Measurements from ENCODE around the gene SYNM.

The SYNM gene

DNA sequence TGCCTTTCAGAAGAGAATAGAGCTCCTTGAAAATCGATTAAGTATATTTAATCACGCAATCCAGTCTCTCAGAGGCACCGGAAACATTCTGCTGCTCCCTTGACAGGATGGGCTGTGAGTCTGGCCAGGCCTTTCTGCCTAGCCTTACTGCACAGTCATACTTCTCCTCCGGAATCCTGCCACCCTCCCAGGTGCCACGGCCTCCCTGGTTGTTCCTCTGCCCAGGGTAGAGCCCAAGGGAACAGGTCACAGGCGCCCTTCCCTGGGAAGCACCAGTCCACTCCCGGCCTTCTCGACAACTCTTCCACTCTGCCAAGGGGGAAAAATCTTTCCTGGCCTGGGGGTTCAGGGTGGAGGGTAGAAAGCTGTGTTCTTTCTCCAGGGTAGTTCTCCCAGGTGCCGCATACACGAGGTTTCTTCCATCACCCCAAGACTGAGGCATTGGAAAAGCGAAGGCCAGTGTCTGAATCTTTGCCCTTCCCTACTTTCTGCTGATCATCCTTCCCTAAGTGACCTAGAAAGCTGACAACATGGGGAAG lies 17.4 kb upstream of the SYNM start:
- no peak for DNase-seq

DNA sequence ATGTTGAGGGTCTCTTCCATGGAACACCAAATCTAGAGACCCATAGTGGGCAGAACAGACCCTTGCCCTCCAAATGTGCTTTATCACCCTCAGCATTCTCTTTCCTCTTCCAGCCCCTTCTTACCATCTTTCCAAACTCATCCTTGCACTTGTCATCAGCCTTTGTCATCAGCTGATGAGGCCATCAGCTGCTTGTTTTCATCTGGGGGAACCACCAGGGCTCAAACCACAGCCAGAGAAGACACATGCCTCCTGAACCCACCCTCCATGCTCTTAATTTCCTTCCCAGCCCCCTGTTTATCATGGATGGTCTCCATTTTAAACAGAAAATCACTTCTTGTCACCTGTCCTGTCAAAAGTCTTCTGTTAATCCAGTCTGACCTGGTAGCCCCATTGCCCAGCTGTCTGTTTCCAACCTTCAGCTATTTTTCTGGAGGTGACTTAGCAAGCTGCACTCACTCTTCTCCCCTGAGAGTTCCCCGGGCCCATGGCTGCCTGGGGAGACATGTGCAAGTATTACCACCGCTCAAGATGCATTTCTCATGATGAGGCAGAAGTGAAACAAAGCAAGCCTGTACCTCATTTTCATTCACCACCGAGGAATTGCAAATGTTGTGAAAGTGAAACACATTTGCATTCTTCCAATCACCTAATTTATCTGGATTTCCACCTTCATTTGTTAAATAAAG lies 14.7 kb upstream of the SYNM start:
- DNase-seq, result no peak

DNA sequence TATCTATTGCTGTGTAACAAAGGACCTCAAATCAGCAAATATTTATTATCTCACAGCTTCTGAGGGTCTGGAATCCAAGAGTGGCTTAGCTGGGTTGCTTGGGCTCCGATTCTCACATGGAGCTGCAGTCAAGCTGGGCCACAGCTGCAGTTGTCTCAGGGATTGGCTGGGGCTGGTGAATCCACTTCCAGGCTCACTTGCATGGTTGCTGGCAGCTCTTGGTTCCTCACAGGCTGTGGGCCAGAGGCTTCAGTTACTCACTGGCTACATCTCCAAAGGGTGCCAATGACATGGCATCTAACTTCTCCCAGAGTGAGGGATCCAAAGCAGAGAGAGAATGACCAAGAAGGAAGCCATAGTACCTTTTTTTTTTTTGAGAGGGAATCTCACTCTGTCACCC lies 13.9 kb upstream of the SYNM start:
- DNase-seq, result no peak

DNA sequence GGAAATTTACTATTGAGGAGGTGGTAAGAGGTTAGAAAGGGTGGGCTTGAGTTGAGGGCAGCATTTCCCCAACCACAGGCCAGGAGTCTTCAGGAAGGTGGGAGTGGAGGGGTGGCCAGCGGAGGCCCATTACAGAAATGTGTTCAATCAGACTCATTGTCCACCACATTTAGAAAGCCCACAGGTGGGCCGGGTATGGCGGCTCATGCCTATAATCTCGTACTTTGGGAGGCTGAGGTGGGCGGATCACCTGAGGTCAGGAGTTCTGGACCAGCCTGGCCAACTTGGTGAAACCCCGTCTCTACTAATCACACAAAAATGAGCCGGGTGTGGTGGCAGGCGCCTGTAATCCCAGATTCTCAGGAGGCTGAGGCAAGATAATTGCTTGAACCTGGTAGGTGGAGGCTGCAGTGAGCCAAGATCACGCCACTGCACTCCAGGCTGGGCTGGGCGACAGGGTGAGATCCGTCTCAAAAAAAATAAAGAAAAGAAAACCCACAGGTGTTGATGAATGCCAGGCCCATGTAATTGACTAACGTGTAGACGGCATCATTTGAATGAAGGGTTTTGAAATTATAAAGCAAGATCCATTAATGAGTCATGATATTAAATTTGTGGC lies 12.2 kb upstream of the SYNM start:
- no peak for DNase-seq

DNA sequence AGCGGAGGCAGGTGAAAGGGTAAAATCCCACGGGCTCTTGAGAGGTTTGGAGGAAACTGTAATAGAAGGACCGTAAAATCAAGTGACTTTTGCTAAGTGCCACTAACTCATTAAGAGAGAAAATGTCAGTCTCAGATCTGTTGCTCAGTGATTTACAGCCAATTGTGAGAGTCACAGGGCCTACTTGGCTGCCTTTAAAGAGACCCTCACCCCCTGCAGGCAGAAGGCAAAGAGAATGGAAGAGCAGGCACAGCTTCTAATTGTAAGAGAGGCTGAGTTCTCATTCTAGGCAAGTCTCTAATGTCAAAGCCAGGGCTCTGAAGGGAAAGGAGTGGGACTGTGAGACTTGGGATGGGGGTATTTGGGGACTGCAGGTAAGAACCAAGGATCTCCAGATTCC lies 9.3 kb upstream of the SYNM start:
- no peak for DNase-seq

DNA sequence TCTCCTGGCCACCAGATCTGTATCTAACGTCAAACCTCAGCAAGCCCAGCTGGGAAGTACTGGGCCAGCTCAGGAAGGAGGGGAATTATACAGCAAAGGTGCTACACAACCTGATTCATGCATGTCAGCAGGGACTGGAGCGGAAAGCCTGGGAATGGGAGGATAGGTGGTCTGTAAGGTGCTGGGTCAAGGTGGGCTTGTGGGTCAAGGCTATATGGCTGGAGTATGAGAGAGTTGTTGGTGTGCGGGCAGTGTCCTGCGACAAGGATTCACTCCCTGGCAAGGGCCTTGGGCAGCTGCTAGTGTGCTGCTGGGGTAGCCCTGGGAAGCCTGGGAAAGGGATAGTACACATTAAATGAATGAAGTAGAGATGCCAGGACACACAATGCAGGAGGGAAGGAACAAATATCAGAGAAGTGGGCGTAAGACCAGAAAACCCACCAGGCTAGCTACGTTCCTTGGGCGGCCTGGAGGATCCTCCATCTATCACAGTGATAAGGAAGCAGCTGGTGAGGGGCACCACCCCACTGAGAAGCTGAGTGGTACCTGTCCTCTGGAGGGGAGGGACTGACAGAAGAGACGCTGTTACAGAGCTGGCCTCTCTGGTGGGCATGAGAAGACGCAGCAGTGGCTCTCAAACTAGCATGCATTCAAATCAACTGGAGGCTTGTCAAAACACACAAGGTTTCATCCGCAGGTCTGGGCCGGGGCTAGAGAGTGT lies 8.5 kb upstream of the SYNM start:
- no peak for DNase-seq

DNA sequence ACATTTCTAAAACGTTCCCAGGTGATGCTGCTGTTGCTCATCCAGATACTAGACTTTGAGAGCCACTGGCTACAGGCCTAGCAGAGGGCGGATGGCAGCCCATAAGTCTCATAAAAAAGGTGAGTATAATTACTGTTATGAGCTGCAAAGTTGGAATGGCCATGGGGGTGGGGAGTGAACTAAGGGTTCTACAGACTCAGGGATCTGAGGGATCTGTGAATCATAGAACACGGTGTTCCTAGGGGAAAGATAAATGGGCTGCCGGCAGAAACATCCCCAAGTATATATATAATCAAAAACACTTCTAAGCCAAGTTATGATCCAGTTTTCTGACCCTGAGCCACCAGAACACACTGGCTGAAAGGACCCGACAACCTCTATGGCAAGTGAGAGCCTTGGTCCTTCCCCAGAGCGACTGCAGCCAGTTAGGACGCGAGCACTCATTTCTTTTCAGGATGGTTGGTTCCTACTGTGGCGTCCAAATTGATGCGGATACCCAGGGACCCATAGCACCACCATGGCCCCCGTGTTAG lies 7.9 kb upstream of the SYNM start:
- no peak for DNase-seq

DNA sequence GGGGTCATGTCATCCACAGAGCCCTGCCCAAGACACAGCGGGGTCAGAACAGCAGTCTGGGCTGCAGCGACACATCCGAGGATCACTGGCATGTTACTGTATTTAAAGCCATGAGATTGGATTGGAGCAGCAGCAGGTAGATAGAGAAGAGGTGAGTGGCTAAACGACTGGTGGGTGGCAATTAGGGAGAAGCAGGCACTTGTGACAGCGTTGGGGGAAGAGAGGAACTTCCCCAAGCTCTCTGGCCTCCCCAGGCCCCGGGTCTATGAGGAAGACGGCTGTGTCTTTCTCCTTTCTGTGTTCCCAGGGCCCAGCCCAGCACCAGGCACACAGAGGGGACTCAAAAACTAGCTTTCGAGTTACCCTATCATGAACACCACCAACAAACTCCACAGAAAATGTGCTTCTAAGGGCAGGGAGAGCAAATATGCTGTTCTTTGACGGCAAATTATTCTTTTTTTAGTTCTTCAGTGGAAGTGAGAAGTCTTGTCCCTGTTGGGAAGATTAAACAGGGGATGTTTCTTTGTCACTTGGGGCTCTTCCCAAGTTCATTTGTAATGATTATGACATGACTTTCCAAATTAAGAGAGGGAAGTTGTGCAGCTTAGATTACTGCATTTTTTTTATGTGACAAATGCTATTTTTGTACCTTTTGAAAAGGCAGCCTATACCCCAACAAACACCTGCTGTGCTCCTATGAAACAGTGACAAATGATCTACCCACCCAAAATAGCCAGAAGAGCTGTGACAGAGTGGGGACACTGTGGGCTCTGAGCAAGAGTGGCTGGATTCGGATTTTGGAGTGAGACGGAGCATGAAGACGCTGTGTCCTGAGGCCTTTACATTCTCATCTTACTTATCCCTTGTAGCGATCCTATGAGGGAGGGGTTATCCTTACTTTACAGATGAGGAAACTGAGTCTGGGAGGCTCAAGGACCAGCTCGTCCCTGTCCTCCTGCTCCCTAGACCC lies 7.2 kb upstream of the SYNM start:
- no peak for DNase-seq

DNA sequence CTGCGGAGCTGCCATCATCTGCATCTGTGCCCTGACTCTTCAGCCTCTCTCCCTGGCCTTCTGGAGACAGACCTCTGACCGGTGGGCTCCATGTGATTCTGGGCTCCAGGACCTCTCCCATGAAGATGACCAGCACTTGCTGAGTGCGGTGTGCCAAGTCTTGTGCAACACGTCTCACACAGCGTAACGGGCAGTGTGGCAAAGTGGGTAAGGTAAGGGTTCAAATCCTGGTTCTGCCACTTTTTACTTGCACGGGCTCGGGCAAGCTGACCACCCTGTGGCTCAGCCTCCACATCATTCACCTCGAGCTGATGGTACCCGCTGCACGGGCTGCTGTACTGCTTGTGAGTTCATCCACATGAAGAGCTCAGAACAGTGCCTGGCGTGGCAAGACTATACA lies 6.5 kb upstream of the SYNM start:
- DNase-seq, result no peak

DNA sequence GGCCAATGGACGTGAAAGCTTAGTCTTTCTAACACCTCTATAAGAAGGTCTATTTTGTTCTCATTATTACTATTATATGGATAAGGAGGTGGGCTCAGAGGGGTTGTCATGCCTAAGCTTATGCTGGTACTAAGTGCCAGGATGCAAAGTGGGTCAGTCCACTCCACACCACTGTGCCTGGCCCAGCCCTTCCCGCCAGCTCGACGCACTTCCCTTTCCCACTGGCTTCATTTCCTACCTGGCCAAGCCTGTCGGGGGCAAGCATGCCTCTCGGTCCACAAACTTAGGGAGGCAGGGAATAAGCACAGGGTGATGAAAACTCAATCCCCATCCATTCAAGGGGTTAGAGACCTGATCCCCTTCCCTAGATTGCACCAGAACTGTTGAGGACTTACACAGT lies 5.9 kb upstream of the SYNM start:
- DNase-seq, result no peak

DNA sequence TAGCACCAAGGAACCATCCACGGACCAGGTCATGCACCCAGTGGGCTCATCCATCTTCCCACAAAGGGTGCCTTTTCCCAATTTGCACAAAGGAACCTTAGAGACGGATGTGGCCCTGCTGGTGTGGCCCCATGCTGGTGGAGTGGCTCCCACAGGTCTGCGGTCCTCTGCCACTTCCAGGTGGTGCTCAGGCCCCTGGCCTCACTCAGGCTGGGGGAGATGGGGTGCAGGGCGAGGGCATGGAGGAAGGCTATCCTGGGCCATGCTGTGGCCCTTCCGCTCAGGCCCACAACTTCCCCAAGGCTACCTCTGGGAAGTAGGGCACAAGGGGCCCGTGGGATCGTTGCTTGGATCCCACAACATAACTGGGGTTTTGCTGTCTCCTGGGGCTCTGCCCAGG lies 5.2 kb upstream of the SYNM start:
- DNase-seq, result no peak

DNA sequence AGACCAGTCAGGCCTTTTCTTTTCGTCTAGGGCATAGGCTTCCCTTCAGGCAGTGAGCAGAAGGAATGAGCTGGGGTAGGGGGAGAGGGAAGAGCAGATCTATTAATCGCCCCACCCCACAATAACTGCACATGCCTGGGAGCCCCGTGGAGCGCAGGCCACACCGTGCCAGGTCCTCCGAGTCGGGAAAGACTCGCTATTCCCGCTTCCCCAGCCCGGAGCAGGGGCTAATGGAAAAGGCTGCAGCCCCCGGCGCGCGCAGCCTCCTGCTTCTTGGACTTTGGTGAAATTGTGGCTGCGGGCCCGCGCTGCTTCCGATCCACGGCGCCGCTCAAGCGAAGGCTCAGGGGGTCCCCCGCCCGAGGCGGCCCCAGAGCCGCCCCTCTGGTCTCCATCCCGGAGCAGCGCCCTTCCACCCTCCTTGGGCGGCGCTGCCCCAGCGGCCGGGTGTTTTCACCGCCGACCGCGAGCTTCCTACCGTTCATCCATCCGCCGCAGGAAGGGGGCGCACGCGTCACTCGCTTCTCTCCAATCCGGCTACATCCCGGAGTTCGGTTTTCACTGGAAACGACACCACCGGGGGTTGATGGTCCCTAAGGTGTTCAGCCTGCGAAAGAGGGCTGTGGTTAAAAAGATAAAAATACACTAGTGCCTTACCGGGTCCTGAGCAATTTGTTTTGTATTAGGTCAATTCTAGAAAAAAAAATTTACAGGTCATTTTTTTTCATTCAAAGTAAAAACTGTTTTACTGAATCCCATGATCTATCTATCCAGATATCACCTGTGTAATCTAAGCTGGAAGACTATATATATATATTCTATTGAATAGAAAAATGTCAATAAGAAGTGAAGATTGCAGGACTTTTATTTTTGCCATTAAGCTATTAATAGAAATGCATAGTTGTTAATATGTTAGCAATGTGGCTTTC lies 4.4 kb upstream of the SYNM start:
- DNase-seq, result peak; percentile 30

DNA sequence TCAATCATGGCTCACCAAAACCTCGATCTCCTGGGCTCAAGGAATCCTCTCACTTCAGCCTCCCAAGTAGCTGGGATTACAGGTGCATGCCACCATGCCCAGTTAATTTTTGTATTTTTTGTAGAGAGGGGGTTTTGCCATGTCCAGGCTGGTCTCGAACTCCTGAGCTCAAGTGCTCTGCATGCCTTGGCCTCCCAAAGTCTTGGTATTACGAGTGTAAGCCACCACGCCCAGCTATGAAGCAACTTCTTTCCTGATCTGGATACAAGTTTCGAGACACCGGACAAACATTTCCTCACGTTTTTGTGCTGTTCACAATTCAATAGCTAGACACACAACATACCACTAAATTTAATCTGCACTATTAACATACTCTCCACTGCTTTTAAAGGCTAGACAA lies 3.4 kb upstream of the SYNM start:
- DNase-seq, result no peak

DNA sequence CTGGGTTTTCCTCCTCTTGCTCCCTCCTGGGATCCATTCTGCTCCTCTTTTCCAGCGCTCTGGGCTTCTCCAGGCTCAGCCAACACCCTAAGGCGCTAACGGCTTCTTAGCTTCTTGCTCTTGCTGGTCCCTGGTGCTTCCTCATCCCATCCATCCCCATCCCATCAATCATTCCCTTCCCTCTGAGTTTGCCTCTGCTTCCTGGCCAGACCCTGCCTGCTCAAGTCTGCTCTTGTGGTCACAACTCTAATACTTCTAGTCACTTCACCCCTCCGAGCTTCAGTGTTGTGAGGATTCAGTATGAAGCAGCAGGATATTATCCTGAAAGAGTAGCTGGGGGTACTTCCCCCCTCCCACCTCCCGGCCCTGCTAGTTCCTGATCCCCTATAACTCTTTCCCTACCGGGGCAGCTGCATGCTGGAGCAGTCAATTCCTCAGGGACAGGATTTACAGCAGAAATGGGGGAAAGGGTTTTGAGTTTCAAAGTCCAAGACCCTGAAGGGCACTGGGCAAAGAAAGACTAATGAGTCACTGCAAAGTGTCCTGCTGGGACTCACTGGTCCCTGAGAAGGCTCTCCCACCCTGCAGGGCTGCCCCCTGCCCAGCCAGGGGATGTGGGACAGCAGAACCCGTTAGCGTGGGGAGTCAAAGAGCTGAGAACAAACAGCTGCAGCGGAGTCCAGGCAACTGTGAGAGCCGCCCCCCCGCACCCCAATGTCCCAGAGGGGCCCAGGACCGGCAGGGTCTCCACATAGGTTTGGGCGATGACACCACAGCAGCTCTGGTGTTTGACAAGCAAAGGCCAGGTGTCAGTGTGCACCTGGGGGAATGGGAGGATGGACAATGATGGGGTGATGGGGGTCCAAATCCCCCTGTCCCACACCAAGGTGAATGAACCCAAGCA lies 2.3 kb upstream of the SYNM start:
- DNase-seq, result no peak

DNA sequence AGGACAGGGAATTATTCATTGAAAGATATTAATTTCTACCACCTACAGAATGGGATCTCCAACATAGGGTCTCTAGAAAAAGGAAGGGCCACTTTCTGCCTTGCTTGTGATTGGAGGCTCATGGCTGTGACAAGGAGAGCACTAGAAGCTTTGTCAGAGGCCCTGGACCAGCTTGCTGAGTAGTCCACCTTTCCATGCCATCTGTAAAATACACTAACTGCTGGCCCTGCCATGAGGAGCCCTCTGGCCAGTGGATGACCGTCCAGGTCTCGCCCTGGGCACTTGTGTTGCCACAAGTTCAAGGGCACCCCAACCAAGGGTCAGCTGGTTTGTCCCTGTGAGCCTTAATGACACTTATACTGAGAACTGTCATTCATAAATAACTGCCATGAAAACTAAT lies 1.6 kb upstream of the SYNM start:
- DNase-seq, result no peak

DNA sequence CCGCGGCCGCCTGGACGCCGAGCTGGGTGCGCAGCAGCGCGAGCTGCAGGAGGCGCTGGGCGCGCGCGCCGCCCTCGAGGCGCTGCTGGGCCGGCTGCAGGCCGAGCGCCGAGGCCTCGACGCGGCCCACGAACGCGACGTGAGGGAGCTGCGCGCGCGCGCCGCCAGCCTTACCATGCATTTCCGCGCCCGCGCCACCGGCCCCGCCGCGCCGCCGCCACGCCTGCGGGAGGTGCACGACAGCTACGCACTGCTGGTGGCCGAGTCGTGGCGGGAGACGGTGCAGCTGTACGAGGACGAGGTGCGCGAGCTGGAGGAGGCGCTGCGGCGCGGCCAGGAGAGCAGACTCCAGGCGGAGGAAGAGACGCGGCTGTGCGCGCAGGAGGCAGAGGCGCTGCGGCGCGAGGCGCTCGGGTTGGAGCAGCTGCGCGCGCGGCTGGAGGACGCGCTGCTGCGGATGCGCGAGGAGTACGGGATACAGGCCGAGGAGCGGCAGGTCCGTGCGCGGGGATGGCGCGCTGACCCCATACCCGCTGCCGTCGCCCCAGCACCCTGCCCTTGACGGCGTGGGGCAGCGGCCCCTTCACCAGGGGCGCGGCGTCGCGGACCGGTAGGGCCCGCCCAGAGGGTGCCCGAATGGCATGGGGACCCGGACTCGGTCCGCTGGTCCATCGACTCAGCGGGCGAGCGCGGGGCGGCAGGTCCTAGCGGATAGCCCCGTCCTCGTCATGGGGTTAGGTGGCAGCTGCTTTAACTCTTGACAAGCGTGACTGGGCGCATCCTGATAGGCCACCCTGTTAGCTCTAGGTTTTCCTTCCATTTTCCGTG lies 848 bp downstream of the SYNM start:
- peak; percentile 14 for DNase-seq

DNA sequence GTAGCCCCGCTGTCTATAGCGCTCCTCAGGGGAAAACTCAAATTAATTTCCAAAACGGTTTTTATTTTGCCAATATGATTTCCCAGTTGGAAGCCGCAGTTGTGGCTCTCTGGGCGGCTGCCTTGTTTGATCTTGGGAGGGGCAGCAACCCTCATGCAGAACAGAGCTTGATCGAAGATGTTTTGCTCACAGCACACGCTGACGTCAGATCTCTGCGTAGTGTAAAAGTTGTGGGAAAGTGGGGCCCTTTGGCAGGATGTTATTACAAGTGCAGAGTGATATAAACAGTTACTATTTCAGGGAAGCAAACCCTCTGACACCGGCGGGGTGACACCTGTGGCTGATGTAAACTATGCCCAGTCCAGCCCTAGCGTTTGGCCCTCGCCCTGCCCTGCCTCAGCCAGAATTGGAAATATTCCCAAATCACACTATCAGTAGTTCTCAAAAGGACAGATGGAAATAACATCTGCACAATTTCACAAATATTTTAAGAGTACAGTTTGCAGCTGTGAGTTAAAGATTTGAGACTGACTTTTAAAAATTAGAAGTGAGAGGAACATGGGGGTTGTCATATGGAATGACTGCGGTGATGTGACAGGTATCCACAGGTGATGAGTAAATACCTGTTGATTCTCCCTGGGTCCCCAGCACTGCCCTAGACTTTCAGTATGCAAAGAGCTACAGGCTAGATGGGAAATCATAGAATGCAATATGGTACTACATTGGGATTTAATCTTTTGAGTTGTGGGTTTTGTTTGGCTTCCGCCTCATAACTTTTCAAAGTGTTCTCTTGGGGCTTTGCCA lies 1.7 kb downstream of the SYNM start:
- DNase-seq, result no peak

DNA sequence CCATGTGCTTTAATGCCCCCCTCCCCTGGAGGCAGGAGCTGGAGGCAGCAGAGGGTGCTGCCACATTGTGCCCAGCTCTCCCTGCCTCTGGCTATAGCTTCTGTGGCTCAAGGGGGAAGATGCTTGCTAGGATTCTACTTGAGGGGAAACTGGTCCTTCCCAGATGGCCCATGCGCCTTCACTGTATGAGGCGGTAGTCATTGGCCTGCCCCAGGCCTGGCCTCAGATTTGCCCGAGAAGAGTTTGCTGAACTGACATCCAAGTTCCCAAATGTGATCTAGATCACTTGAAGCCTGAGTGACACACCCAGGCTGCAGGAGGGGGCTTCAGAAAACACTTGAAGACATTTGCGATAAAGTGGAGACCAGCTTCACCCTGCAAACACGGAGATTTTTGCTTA lies 4.1 kb downstream of the SYNM start:
- DNase-seq, result no peak
